ENCODE results near the gene DPP6. TPM values are rescaled to one million over a fixed set of nuclear protein-coding genes. Genes with fewer than 3 reads are reported as not detected.

DPP6 gene
- total RNA-seq, 4 donors from 2014 or later = 0.38 TPM; not detected in 2

DNA sequence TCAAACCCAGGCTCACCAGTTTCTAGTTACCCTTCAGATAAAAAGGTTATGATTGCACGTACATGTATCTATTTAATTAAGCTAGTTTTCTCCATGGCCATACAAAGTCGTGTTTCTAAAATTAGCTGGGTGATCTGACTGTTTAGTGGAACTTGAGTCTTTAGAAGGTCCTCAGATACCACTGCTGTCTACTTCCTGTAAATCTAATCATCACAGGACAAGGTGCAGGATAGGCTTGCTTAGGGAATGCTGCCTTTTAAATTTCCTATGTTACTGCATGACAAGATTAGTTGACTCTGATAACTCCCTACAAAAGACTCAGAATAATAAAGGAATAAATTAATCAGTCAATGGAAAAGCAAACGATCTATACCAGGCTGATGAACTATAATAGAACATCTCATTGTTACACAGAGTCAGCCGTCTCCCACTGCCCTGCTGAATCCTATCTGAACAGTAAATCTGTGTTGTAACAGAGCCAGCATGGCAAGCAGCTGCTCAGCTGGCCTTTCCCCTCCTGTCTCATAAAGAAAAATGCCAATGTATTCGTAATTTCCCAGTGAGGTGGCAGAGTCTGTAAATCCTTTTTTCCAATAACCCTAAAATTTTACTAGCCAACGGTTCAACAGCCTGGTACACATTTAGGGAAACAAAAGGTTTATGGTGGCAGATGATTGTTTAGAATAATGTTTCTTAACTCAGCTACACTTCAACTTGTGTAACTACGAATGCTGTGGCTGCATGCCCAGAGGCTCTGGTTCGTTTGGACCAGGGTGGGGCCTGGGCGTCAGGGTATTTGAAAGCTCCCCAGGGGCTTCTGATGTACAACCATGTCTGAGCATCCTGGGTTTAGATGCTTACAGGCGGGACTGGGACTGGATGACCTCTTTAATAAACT, 632.7 kb downstream of the DPP6 start:
- Histone ChIP-seq H3K4me1 (no peaks in the 10 kb centered on the region), H3K27ac (no peak overlapping the region), H3K9me3 (no peaks in the 10 kb centered on the region), H3K4me3 (no peak overlapping the region), H3K36me3 (no peaks in the 10 kb centered on the region), H3K27me3 (no peaks in the 10 kb centered on the region)
- intact Hi-C loops (cut with DNase I) = no loop called here
- 44% methylated on average over 10 of the region's 10 CpGs for WGBS, 2 donors
- no peak for TF ChIP-seq CTCF (IDR thresholded peaks at IDR 0.05)
- TF ChIP-seq POLR2A (IDR thresholded peaks at IDR 0.05) = no peak
- no peak for DNase-seq

DNA sequence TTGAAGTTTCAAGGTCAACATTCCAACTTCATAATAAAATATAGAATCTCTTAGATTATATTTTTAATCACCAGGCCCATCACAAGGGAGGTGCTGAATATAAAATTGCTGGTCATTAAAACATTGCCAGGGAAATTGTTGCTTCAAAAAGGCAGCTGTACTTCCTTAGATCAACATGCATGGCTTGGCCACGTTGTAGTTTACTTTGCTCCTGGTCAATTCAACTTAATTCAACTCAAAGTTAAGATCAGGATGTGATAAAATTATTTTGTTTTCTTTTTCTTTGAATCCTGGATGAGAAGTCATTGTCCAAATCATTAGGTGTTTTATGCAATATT, 633.3 kb downstream of the DPP6 start:
- WGBS, 2 donors = 18 to 29% methylated on average over 1 of the region's 1 CpG
- no peaks in the 10 kb centered on the region for H3K9me3 ChIP-seq

DNA sequence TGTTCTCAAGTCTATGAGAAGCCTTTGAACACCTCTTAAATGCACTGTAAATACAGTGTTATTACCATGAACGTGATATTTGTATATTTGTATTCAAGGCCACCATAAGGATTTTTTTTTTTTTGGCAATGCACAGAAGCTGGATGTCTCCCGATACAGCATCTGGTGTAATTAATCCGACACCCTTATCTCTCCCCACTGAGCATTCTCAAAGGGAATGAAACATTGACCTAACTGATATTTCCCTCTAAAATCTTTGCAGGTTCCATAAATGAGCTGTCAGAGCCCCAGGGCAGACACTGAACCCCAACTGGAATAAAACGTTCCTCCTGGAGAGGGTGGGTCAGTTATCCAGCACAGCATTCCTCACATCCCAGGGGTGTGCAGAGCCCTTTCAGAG, 634.1 kb downstream of the DPP6 start:
- 40 to 44% methylated on average over 4 of the region's 4 CpGs for WGBS, 2 donors
- H3K4me3 ChIP-seq = no peak overlapping the region
- H3K9me3 ChIP-seq = no peaks in the 10 kb centered on the region
- DNase-seq = no peak
- TF ChIP-seq CTCF (IDR thresholded peaks at IDR 0.05) = no peak
- H3K27me3 ChIP-seq = no peaks in the 10 kb centered on the region
- H3K27ac ChIP-seq = no peak overlapping the region
- no peaks in the 10 kb centered on the region for H3K36me3 ChIP-seq
- intact Hi-C loops (cut with DNase I) = no loop called here
- no peaks in the 10 kb centered on the region for H3K4me1 ChIP-seq

More for the DNA sequence above, 633.3 kb downstream of the DPP6 start:
- Histone ChIP-seq H3K27ac (no peak overlapping the region), H3K4me3 (no peak overlapping the region), H3K36me3 (no peaks in the 10 kb centered on the region), H3K27me3 (no peaks in the 10 kb centered on the region), H3K4me1 (no peaks in the 10 kb centered on the region)
- TF ChIP-seq CTCF (IDR thresholded peaks at IDR 0.05) = no peak
- no peak for DNase-seq
- intact Hi-C loops (cut with DNase I) = no loop called here

GRCh38 chr7:154688952-154689351, 636.8 kb downstream of the DPP6 start:
- DNase-seq = no peak
- Histone ChIP-seq H3K4me1 (no peaks in the 10 kb centered on the region), H3K36me3 (no peaks in the 10 kb centered on the region), H3K9me3 (no peaks in the 10 kb centered on the region), H3K27ac (no peak overlapping the region), H3K4me3 (no peak overlapping the region), H3K27me3 (no peaks in the 10 kb centered on the region)
- WGBS, 2 donors = 55 to 73% methylated on average over 3 of the region's 3 CpGs
- intact Hi-C loops (cut with DNase I) = no loop called here
- TF ChIP-seq POLR2A (IDR thresholded peaks at IDR 0.05) (no peak), CTCF (IDR thresholded peaks at IDR 0.05) (no peak)

GRCh38 chr7:154690411-154690810, 638.2 kb downstream of the DPP6 start:
- TF ChIP-seq POLR2A (IDR thresholded peaks at IDR 0.05) = no peak
- TF ChIP-seq CTCF (IDR thresholded peaks at IDR 0.05) = no peak
- WGBS, 2 donors = 40 to 65% methylated on average over 1 to 2 of the region's 3 CpGs
- no peak overlapping the region for H3K27ac ChIP-seq
- no peak for DNase-seq
- H3K9me3 ChIP-seq = peaks cover 0 to 11% (median 0%) of the 10 kb centered on the region in 3 donors
- H3K36me3 ChIP-seq = no peaks in the 10 kb centered on the region
- no peaks in the 10 kb centered on the region for H3K27me3 ChIP-seq
- H3K4me1 ChIP-seq = no peaks in the 10 kb centered on the region
- no peak overlapping the region for H3K4me3 ChIP-seq
- intact Hi-C loops (cut with DNase I) = no loop called here
